GM18909 (cell line): ENCODE data around the gene PIP4K2C.

Source experiments
- ATAC-seq: cut with Tn5 transposase; IDR thresholded peaks from one replicate; pipeline ENCODE4 v1.9.1; 2021; ENCODE audit warnings: mild to moderate bottlenecking; ENCODE audit not compliant: unreplicated experiment, poor library complexity

Gene PIP4K2C

DNA sequence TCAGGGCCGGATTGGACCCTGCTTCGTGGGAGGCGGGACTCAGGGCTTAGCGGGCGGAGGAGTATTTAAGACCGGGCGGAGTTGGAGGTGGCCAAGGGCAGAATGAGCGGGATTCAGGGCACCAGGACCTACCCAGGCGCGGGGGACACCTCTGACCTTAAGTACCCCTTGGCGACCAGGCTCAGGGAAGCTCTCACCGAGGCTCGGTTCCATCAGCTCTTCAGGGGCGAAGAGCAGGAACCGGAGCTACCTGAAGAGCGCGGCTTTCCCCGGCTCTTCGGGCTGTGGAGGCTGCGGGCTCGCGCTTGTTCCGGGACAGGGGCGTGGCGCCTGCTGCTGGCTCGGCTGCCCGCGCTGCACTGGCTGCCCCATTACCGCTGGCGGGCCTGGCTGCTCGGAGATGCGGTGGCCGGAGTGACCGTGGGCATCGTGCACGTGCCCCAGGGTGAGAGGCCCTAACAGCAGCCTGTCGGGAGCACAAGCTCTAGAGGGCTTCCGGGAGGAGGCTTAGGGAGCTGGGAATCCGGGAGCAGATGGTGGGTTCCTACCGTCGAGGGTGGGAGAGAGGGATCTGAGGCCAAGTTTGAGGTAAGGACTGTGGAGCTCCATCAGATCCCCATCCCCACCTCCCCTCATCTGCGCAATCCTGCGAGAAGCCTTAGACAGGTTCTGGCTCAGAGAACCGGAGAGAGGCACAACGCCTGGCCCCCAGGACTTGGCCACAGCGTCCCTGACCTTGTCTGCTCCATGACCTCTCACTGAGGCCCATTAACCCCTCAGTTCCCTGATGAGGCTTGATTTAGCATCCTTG is 28.6 kb downstream of the PIP4K2C start:
- ATAC-seq: no peak

GRCh38 chr12:57620245-57620935 is 29.4 kb downstream of the PIP4K2C start:
- no peak for ATAC-seq

DNA sequence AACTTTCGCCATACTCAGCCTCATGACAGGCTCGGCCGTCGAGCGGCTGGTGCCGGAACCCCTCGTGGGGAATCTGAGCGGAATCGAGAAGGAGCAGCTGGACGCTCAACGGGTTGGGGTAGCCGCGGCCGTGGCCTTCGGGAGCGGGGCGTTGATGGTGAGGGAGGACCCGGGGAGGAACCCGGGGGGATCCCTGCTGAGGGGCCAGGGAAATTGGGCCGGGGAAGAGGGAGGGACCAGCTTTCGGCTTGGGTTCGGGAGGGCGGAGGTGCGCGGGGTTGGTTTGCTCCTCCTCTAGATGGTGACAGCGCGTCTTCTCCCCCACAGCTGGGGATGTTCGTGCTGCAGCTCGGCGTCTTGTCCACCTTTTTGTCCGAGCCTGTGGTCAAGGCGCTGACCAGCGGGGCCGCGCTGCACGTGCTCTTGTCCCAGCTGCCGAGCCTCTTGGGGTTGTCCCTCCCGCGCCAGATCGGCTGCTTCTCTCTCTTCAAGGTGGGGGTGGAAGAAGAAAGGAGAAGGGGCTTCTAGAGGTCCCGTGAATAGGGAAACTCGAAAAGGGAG is 30.0 kb downstream of the PIP4K2C start:
- no peak for ATAC-seq

- ATAC-seq: no peak
Observed at GRCh38 chr12:57621497-57622292, 30.7 kb downstream of the PIP4K2C start.

- no peak for ATAC-seq
Observed at GRCh38 chr12:57622293-57623245, 31.6 kb downstream of the PIP4K2C start.

GRCh38 chr12:57623385-57623784 is 32.4 kb downstream of the PIP4K2C start:
- ATAC-seq: no peak

DNA sequence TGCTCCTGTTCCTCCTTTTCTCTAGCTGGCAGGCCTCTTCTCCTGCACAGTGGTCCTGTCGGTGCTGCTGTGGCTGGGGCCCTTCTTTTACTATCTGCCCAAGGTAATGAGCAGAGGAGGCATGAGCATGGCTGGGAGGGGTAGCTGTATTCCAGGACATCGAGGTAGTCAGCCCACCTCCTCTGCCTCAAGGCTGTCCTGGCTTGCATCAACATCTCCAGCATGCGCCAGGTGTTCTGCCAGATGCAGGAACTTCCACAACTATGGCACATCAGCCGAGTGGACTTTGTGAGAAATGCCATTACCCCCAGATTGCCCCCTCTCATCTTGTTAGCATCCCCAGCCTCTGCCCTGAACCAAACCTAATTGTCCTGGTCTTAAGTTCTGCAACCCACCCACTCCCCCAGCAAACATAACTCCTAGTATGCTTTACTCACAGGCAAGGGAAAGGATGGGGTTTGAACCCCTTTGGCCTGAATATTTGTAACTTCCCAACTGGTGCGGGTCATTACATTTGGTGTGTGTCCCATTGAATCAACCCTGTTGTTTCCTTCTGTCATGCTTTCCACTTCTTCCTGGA is 32.9 kb downstream of the PIP4K2C start:
- no peak for ATAC-seq

GRCh38 chr12:57624441-57625220 is 33.6 kb downstream of the PIP4K2C start:
- no peak for ATAC-seq

DNA sequence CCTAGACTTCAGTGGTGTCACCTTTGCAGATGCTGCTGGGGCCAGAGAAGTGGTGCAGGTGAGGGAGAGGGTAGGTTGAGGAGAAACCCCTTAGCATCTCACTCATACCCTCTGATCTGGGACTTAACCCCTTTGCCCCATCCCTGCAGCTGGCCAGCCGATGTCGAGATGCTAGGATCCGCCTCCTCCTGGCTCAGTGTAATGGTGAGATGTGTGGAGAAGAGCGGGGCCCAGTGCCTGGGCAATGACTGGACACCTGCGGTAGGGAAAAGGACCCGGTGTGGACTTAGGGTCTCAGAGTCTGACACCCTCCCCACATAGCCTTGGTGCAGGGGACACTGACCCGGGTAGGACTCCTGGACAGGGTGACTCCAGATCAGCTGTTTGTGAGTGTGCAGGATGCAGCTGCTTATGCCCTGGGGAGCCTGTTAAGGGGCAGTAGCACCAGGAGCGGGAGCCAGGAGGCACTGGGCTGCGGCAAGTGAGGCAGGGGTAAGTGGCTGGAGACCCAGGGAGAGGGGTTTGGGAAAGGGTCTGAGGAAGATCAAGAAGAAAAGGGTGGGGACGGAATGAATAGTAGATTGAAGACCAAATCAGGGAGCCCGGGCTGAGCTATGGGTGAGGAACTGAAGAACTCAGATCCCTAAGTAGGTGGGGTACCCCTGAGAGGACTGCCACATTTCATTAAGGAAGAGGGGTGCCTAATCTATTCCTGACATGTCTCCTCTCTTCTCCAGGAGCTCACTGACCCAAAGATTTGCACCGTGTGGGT is 34.5 kb downstream of the PIP4K2C start:
- no peak for ATAC-seq

GRCh38 chr12:57626111-57626920 is 35.3 kb downstream of the PIP4K2C start:
- no peak for ATAC-seq

- ATAC-seq: no peak
Observed at GRCh38 chr12:57626921-57627445, 36.0 kb downstream of the PIP4K2C start.

DNA sequence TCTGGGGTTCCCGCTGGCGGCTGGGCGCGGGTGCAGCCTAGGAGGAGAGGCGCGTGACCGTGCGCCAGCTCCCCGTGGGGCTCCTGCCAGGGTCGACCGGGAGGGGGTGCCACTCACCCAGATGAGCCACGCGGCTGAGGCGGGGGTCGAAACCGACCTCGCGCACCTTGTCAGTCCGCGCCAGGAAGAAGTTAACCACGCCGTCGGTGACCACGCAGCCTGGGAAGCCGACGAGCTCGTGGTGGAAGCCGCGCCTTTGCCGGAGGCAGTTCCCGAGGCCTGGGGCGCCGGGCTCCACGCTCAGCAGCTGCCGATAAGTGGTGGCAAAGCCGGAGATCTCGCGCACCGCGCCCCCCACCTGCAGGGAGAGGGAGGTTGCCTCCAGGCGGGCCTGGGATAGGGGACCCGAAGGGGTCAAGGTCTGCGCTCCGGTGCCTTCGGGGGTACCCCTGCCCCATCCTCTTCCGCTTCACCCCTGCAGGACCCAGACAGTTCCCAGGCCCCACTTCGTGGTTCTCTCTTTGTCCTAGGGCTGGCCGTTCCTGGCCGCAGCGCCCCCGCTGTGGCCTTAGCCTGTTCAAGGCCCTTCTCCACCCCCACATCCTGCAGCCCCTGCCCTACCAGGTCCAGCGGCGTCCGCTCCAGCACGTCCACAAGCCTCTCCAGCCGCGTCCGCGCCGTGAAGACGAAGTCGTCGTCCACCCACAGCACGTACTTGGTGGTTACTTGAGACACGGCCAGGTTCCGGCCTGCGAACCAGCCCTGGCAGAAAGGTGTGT is 36.7 kb downstream of the PIP4K2C start:
- ATAC-seq: no peak

GRCh38 chr12:57628280-57629191 is 37.5 kb downstream of the PIP4K2C start:
- no peak for ATAC-seq

DNA sequence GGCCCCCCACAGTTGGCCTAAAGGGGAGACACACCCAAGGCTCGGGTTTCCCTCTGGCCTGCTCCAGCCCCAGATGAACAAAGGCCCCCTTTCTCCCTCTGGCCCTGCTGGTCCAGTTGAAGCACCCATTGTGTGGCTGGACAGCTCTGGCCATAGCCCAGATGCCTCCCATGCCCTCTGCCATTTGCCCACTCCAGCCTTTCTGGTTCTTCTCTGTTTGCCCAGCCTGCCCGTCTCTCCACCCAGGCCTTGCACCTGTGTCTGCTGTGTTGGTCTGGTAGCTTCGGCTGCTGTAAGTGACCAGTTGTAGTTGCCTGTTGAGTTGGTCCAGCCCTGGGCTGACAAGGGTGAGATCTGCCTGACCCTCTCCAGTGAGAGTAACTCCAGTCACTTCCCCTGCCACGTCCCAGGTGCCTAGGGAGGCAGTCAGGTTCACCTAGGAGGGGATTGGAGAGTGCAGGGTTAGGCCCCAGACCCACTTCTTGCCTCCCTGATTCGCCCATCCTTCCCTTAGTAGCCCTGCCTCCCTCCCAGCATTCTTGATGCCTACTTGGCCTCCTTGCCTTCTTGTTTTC is 39.0 kb downstream of the PIP4K2C start:
- no peak for ATAC-seq
